Activated T-cell treated with anti-CD3 and anti-CD28 coated beads, Interleukin-2, amount 50 U/mL, for 72 hours (primary cell): ENCODE measurements around the gene SPATA6. TPM values are rescaled to one million over a fixed set of nuclear protein-coding genes. Genes with fewer than 3 reads are reported as not detected.
"Not testable (repeated sequence)": the region's sequence is repeated elsewhere in the genome, so short reads cannot be mapped to it uniquely, and the experiment has no call there.

Source experiments
- ATAC-seq, 2 donors: fragments of 150-1000 bp; cut with Tn5 transposase; replicated peaks in 1 of 2; 2 replicates each; pipeline ENCODE4 v1.10.0; 2021; ENCODE audit warnings: moderate library complexity in 2 of 2, mild to moderate bottlenecking in 1 of 2
- DNase-seq, 2 donors: peaks; one replicate each; pipeline ENCODE4 v3.0.0; 2021 to 2022; ENCODE audit warnings: mixed read lengths in 1 of 2
- H3K27ac Mint-ChIP-seq: one replicate; pipeline ENCODE4 v1.8.0; 2022; ENCODE audit warnings: mild to moderate bottlenecking, moderate library complexity, mixed read lengths
- H3K27me3 Mint-ChIP-seq: one replicate; pipeline ENCODE4 v1.8.0; 2022; ENCODE audit warnings: low read depth, mixed read lengths
- H3K36me3 Mint-ChIP-seq, 2 donors: one replicate each; pipeline ENCODE4 v1.8.0; 2022; ENCODE audit warnings: mixed read lengths in 2 of 2, mild to moderate bottlenecking in 1 of 2; ENCODE audit not compliant: insufficient read depth in 2 of 2
- H3K4me1 Mint-ChIP-seq: one replicate; pipeline ENCODE4 v1.8.0; 2022; ENCODE audit warnings: low read depth, mixed read lengths
- H3K4me3 Mint-ChIP-seq, 2 donors: one replicate each; pipeline ENCODE4 v1.8.0; 2022; ENCODE audit warnings: mild to moderate bottlenecking in 2 of 2, mixed read lengths in 2 of 2, moderate library complexity in 2 of 2
- H3K9me3 Mint-ChIP-seq, 2 donors: one replicate each; pipeline ENCODE4 v1.8.0; 2022; ENCODE audit warnings: mixed read lengths in 2 of 2
- total RNA-seq, 2 donors: library from RNA; stranded (reverse); gene quantifications; one replicate each; pipeline ENCODE4 v1.2.3, GENCODE V29; 2022

The SPATA6 gene
- total RNA-seq, 2 donors from 2014 or later: 3.4 to 5.7 TPM

DNA sequence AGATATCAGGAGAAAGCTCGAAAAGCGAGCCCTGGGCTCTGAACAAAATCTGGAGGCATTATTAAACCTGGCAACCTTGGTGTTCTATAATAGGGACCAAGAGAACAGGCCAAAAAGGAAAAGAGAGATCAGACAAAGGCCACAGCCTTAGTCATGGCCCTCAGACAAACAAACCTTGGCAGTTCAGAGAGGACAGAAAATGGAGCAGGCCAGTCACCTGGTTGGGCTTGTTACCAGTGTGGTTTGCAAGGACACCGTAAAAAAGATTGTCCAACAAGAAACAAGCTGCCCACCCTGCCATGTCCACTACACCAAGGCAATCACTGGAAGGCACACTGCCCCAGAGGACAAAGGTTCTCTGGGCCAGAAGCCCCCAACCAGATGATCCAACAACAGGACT lies 31.2 kb downstream of the SPATA6 start:
- H3K4me3 Mint-ChIP-seq, H3K36me3 Mint-ChIP-seq: not testable (repeated sequence)

GRCh38 chr1:48439380-48439779 lies 32.6 kb downstream of the SPATA6 start:
- Mint-ChIP-seq H3K4me3 (no peak overlapping the region), H3K27ac (no peak overlapping the region), H3K27me3 (no peaks in the 10 kb centered on the region), H3K4me1 (no peaks in the 10 kb centered on the region), H3K9me3 (peaks cover 2 to 13% of the 10 kb centered on the region in 2 donors), H3K36me3 (peaks cover 0 to 1% of the 10 kb centered on the region in 2 donors)
- no peak for ATAC-seq
- DNase-seq: no peak

More for the DNA sequence above, 31.2 kb downstream of the SPATA6 start:
- not testable (repeated sequence) for ATAC-seq, H3K27ac Mint-ChIP-seq, H3K4me1 Mint-ChIP-seq, H3K27me3 Mint-ChIP-seq, DNase-seq
- peaks cover 4 to 10% of the 10 kb centered on the region in 2 donors for H3K9me3 Mint-ChIP-seq

GRCh38 chr1:48437379-48437778 lies 34.6 kb downstream of the SPATA6 start:
- H3K36me3 Mint-ChIP-seq, H3K4me3 Mint-ChIP-seq, H3K27me3 Mint-ChIP-seq, DNase-seq, H3K9me3 Mint-ChIP-seq, H3K4me1 Mint-ChIP-seq, ATAC-seq, H3K27ac Mint-ChIP-seq: not testable (repeated sequence)

DNA sequence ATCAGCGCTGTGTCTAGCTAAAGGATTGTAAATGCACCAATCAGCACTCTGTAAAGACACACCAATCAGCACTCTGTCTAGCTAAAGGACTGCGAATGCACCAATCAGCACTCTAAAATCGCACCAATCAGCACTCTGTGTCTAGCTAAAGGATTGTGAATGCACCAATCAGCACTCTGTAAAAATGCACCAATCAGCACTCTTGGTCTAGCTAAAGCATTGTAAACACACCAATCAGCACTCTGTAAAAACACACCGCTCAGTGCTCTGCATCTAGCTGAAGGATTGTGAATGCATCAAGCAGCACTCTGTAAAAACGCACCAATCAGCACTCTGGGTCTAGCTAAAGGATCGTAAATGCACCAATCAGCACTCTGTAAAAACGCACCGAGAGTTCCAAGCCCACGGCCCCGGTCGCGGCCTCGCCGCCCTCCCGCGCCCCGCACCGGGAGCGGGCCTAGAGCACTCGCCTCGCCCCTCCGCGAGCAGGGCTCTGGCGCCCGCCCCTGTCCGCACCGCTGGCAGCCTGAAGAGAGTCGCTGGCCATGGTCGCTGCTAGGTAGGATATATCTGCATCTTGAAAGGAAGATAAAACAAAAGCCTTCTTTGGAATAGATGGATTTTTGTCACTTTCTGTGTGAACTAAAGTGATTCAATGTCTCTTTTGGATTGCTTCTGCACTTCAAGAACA lies 36.5 kb downstream of the SPATA6 start:
- not testable (repeated sequence) for DNase-seq, H3K27ac Mint-ChIP-seq, H3K4me1 Mint-ChIP-seq, H3K9me3 Mint-ChIP-seq, H3K36me3 Mint-ChIP-seq, H3K4me3 Mint-ChIP-seq, H3K27me3 Mint-ChIP-seq
- ATAC-seq: peak; percentile 32 to 37

GRCh38 chr1:48430832-48431231 lies 41.2 kb downstream of the SPATA6 start:
- no peak for DNase-seq
- no peaks in the 10 kb centered on the region for H3K27me3 Mint-ChIP-seq

DNA sequence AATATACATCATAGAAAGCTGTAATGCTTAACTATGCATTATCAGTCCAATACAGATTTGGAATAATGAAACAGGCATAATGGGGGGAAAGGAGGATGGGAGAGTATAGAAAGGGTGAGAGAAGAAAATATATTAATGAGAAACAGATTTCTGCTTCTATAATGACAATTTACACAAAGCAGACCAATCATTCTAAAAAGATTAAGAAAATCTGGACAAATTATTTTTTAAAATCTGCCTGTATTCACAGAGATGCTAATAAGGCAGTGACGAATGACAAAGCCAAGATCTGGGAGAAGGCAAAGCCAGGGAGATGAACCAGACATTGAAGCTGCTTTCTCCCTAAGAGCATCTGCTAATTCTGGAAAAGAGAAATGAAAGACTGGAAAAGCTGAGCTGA lies 50.0 kb downstream of the SPATA6 start:
- H3K4me3 Mint-ChIP-seq: no peak overlapping the region

More at GRCh38 chr1:48430832-48431231, 41.2 kb downstream of the SPATA6 start:
- H3K36me3 Mint-ChIP-seq: no peaks in the 10 kb centered on the region
- peaks cover 0 to 3% of the 10 kb centered on the region in 2 donors for H3K9me3 Mint-ChIP-seq
- no peaks in the 10 kb centered on the region for H3K4me1 Mint-ChIP-seq
- ATAC-seq: no peak
- no peak overlapping the region for H3K27ac Mint-ChIP-seq
- H3K4me3 Mint-ChIP-seq: no peak overlapping the region

DNA sequence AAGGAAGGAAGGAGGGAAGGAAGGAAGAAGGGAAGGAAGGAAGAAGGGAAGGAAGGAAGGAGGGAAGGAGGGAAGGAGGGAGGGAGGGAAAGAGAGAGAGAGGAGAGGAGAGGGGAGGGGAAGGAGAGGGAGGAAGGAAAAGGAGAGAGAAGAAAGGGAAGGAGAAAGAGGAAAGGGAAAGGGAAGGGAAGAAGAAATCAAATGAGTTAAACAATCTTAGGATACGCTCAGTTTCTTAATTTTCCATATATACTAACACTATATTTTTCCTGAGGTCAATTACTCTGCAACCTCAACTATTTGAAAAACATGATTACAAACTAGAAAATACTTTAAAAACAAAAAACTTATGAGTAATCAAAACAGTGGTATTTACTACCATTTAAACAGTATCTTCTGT lies 53.3 kb downstream of the SPATA6 start:
- ATAC-seq: no peak
- Mint-ChIP-seq H3K9me3 (no peaks in the 10 kb centered on the region), H3K36me3 (no peaks in the 10 kb centered on the region), H3K4me3 (no peak overlapping the region), H3K27me3 (no peaks in the 10 kb centered on the region), H3K27ac (no peak overlapping the region), H3K4me1 (no peaks in the 10 kb centered on the region)
- no peak for DNase-seq

More for the DNA sequence above, 50.0 kb downstream of the SPATA6 start:
- no peaks in the 10 kb centered on the region for H3K9me3 Mint-ChIP-seq
- no peaks in the 10 kb centered on the region for H3K4me1 Mint-ChIP-seq
- no peaks in the 10 kb centered on the region for H3K36me3 Mint-ChIP-seq
- no peak overlapping the region for H3K27ac Mint-ChIP-seq
- H3K27me3 Mint-ChIP-seq: no peaks in the 10 kb centered on the region
- no peak for DNase-seq
- no peak for ATAC-seq

DNA sequence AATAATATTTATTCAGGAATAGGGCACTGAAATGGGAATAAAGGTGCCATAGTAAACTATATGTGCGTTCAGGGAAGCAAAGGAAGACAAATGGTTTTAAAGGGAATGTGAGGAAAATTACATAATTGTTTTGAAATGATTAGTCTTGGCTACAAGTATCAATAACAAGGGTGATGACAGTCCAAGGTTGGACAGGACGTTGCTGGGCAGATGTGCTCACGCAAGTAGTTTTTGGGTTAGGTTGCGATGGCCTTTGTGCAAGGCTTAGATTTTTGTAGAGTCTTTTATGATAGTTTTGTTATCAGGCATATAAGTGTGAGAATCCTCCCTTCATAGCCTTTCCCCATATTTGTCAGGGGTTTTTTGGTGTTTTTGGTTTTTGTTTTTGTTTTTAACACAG lies 57.0 kb downstream of the SPATA6 start:
- no peak overlapping the region for H3K27ac Mint-ChIP-seq
- no peak for DNase-seq
- no peaks in the 10 kb centered on the region for H3K36me3 Mint-ChIP-seq
- no peaks in the 10 kb centered on the region for H3K27me3 Mint-ChIP-seq
- no peaks in the 10 kb centered on the region for H3K9me3 Mint-ChIP-seq
- H3K4me3 Mint-ChIP-seq: no peak overlapping the region
- ATAC-seq: no peak
- H3K4me1 Mint-ChIP-seq: no peaks in the 10 kb centered on the region

- Mint-ChIP-seq H3K27me3 (no peaks in the 10 kb centered on the region), H3K4me3 (no peak overlapping the region), H3K4me1 (no peaks in the 10 kb centered on the region), H3K9me3 (no peaks in the 10 kb centered on the region), H3K27ac (no peak overlapping the region), H3K36me3 (no peaks in the 10 kb centered on the region)
- no peak for ATAC-seq
- DNase-seq: no peak
Measured at GRCh38 chr1:48414264-48414663, 57.7 kb downstream of the SPATA6 start.

- DNase-seq: no peak
- no peaks in the 10 kb centered on the region for H3K4me1 Mint-ChIP-seq
- H3K27ac Mint-ChIP-seq: no peak overlapping the region
- H3K27me3 Mint-ChIP-seq: no peaks in the 10 kb centered on the region
- ATAC-seq: no peak
- H3K4me3 Mint-ChIP-seq: no peak overlapping the region
- H3K9me3 Mint-ChIP-seq: no peaks in the 10 kb centered on the region
- peaks cover 0 to 1% of the 10 kb centered on the region in 2 donors for H3K36me3 Mint-ChIP-seq
Measured at GRCh38 chr1:48405940-48406339, 66.1 kb downstream of the SPATA6 start.

GRCh38 chr1:48405400-48405799 lies 66.6 kb downstream of the SPATA6 start:
- no peaks in the 10 kb centered on the region for H3K4me1 Mint-ChIP-seq
- ATAC-seq (no peak), DNase-seq (no peak)
- no peak overlapping the region for H3K4me3 Mint-ChIP-seq
- no peak overlapping the region for H3K27ac Mint-ChIP-seq
- peaks cover 0 to 1% of the 10 kb centered on the region in 2 donors for H3K36me3 Mint-ChIP-seq
- H3K27me3 Mint-ChIP-seq: no peaks in the 10 kb centered on the region
- H3K9me3 Mint-ChIP-seq: no peaks in the 10 kb centered on the region

DNA sequence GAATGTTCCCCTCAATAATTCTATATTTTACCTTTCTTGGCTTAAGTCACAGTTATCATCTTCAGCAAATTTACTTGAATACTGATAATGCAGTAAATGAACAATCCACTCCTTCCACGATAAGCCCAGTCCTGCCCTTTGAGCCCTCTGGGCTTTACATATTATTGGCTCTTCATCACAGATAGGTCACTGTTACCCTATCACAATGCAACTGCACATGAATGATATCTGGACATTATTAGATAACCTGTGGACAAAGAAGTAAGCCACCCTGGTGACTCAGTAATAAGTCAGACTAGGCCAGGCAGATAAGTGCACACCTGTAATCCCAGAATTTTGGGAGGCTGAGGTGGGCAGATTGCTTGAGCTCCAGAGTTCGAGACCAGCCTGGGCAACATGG lies 69.4 kb downstream of the SPATA6 start:
- no peaks in the 10 kb centered on the region for H3K27me3 Mint-ChIP-seq

DNA sequence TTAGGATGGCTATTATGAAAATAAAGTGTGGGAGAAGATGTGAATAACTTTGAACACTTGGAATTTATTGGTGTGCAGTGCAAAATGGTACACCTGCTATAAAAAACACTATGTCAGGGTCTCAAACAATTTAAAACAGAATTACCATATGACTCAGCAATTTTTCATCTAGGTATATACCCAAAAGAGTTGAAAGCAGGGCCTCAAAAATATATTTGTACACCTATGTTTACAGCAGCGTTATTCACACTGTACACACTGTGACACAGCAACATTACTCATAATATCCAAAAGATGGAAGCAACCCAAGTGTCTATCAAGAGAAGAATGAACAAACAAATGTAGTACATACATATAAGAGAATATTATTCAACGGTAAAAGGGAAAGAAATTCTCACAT lies 75.8 kb downstream of the SPATA6 start:
- Mint-ChIP-seq H3K4me1 (no peaks in the 10 kb centered on the region), H3K27ac (no peak overlapping the region), H3K9me3 (no peaks in the 10 kb centered on the region), H3K4me3 (no peak overlapping the region), H3K27me3 (no peaks in the 10 kb centered on the region), H3K36me3 (no peaks in the 10 kb centered on the region)
- ATAC-seq (no peak), DNase-seq (no peak)

More for the DNA sequence above, 69.4 kb downstream of the SPATA6 start:
- no peaks in the 10 kb centered on the region for H3K9me3 Mint-ChIP-seq
- no peak overlapping the region for H3K27ac Mint-ChIP-seq
- ATAC-seq (no peak), DNase-seq (no peak)
- no peak overlapping the region for H3K4me3 Mint-ChIP-seq
- H3K4me1 Mint-ChIP-seq: no peaks in the 10 kb centered on the region
- H3K36me3 Mint-ChIP-seq: no peaks in the 10 kb centered on the region

DNA sequence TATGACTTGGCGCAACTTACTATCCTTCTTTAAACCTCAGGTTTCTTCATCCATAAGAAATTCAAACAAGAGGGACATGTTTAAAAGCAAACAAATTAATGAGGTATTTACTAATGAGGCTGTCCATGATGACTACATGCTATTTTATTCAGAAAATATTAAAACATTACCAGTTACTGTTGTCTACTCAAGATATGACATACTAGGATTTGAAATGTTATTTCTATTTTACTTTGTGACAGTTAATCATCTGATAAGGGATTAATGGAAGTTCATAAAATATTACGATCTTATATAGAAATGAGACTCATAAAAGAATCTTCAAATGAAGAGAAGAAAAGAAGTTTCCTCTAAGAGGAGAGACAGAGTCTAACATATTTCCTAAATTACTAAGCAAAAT lies 80.1 kb downstream of the SPATA6 start:
- Mint-ChIP-seq H3K4me1 (no peaks in the 10 kb centered on the region), H3K9me3 (peaks cover 0 to 3% of the 10 kb centered on the region in 2 donors), H3K36me3 (peaks cover 0 to 1% of the 10 kb centered on the region in 2 donors), H3K4me3 (no peak overlapping the region), H3K27me3 (no peaks in the 10 kb centered on the region), H3K27ac (no peak overlapping the region)
- ATAC-seq (no peak), DNase-seq (no peak)
